Stimulated activated CD8-positive, alpha-beta memory T cell treated with anti-CD3 and anti-CD28 coated beads, Interleukin-2, amount 100 ng/mL, for 48 hours (primary cell): ENCODE data around the gene SLC15A3.
"Not testable (repeated sequence)": the region's sequence is repeated elsewhere in the genome, so short reads cannot be mapped to it uniquely, and the experiment has no call there.

Experiments
- DNase-seq, 2 donors: peaks; one replicate each; pipeline ENCODE4 v3.0.0-alpha.2; 2020; ENCODE audit warnings: low read depth in 2 of 2

The SLC15A3 gene

GRCh38 chr11:60914633-60915247, 37.2 kb downstream of the SLC15A3 start:
- DNase-seq: peak in 1 of 2 donors; percentile 26

GRCh38 chr11:60913793-60914632, 38.0 kb downstream of the SLC15A3 start, which contains the start of gene TMEM109:
TSS of gene TMEM109 (plus strand) at chr11:60914158. CDS start at chr11:60919694, 5,536 bp downstream.
- DNase-seq: peak; percentile 75 to 82

GRCh38 chr11:60912851-60913528, 39.0 kb downstream of the SLC15A3 start:
- no peak for DNase-seq

- no peak for DNase-seq
These were observed 39.6 kb downstream of the SLC15A3 start for GRCh38 chr11:60912223-60912850.

- no peak for DNase-seq
These were observed 41.1 kb downstream of the SLC15A3 start for GRCh38 chr11:60910711-60911380.

- DNase-seq: no peak
These were observed 41.7 kb downstream of the SLC15A3 start for GRCh38 chr11:60910281-60910687.

- not testable (repeated sequence) for DNase-seq
These were observed 42.2 kb downstream of the SLC15A3 start for GRCh38 chr11:60909680-60910280.

GRCh38 chr11:60908803-60909202, 43.2 kb downstream of the SLC15A3 start:
- no peak for DNase-seq

- peak; percentile 94 to 98 for DNase-seq
These were observed 45.6 kb downstream of the SLC15A3 start, which contains the start of gene PRPF19 for GRCh38 chr11:60906132-60906972. TSS of gene PRPF19 (minus strand) at chr11:60906585. CDS start at chr11:60906382, 203 bp downstream.

GRCh38 chr11:60905551-60906113, 46.3 kb downstream of the SLC15A3 start:
- no peak for DNase-seq

GRCh38 chr11:60905047-60905446, 46.9 kb downstream of the SLC15A3 start:
- no peak for DNase-seq

GRCh38 chr11:60902625-60903024, 49.4 kb downstream of the SLC15A3 start:
- DNase-seq: no peak

- no peak for DNase-seq
These were observed 51.1 kb downstream of the SLC15A3 start for GRCh38 chr11:60900673-60901404.

GRCh38 chr11:60899977-60900376, 52.0 kb downstream of the SLC15A3 start:
- DNase-seq: no peak

- DNase-seq: no peak
These were observed 52.7 kb downstream of the SLC15A3 start for GRCh38 chr11:60899046-60899936.

GRCh38 chr11:60897496-60897895, 54.5 kb downstream of the SLC15A3 start:
- no peak for DNase-seq

GRCh38 chr11:60895687-60896086, 56.3 kb downstream of the SLC15A3 start:
- DNase-seq: no peak
